ENCODE measurements around the gene CNRIP1. TPM values are rescaled to one million over a fixed set of nuclear protein-coding genes. Genes with fewer than 3 reads are reported as not detected.

Gene CNRIP1
- total RNA-seq (1 to 10 TPM in 5 of 6 donors, under 1 TPM in 1; 0.85 to 4.8 (median 2.1) TPM), polyA plus RNA-seq (1 to 10 TPM; 3.7 to 6.4 TPM)

DNA sequence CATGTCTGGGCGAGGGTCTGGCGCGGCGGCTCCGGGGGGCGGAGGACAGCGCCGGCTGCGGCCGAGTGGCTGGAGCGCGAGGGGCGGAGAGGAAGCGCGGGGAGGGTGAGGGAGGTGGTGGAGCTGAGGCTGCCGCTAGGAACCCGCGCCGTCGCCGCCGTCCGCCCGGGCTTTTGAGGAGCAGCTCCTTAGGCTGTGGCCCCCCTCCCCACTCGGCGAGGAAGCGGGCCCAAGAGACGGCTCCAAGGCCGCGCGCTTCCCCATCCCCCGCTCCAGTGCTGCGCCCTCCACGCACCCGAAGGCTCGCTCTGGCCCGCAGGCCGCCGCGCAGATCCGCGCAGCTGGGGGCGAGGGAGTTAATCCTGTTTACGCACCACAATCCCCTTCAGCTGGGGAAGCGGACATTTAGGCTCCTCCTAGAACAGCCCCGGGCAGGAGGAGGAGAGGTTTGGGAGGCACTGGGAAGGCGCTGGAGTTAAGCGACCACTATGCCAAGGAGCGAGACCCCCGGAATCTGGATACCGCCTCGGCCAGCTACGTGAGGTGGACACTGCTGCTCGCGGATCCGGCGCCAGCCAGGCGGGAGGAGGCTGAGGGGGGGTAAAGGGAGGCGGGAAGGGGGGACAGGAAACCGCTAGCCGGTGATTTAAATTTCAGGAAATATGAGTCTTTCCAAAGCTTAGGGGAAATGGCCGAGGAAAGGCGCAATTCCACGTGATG, at the start of gene CNRIP1:
Gene CNRIP1 (minus strand): TSS at position 552 of the 720 bp plus-strand sequence. CDS start 549 bp downstream, at position 3.
- Histone ChIP-seq H3K27ac (peak within 1 kb of the TSS; percentile 20 to 73 (median 64)), H3K36me3 (no peaks in the 10 kb centered on the region), H3K27me3 (peaks cover 0 to 19% (median 2%) of the 10 kb centered on the region in 4 donors), H3K9me3 (no peaks in the 10 kb centered on the region), H3K4me1 (peaks cover 0 to 6% (median 0%) of the 10 kb centered on the region in 3 donors), H3K4me3 (peak within 1 kb of the TSS; percentile 27 to 54 (median 40))
- intact Hi-C loops (cut with DNase I), result no loop called here
- FAIRE-seq (no peak), ATAC-seq (peak; percentile 47 to 82 (median 74)), DNase-seq (peak; percentile 15 to 72 (median 36))
- no peak for TF ChIP-seq CTCF (IDR thresholded peaks at IDR 0.05)
- WGBS, 2 donors, result 0 to 1% methylated on average over 38 to 64 of the region's 64 CpGs

DNA sequence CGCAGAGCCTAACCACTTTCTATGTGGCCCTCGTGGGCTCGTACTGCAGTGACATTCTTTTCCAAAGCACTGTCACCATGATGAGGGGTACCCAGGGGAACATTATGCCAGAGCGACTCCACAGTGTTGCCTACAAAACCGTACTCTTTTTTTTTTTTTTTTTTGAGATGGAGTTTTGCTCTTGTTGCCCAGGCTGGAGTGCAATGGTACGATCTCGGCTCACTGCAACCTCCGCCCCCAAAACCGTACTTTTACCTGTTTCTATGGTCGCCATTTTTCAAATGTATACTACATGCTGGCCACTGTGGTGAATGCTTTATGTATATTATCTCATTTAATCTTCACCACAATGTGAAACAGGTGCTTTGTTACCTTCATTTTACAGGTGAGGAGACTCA, 49.6 kb upstream of the CNRIP1 start:
- no peaks in the 10 kb centered on the region for H3K9me3 ChIP-seq
- TF ChIP-seq CTCF (IDR thresholded peaks at IDR 0.05), result no peak
- DNase-seq (no peak), FAIRE-seq (no peak), ATAC-seq (no peak)
- no peaks in the 10 kb centered on the region for H3K27me3 ChIP-seq
- peaks cover 0 to 11% (median 0%) of the 10 kb centered on the region in 3 donors for H3K4me1 ChIP-seq
- no peak overlapping the region for H3K4me3 ChIP-seq
- 80 to 85% methylated on average over 10 of the region's 10 CpGs for WGBS, 2 donors
- intact Hi-C loops (cut with DNase I), result no loop called here
- no peaks in the 10 kb centered on the region for H3K36me3 ChIP-seq
- H3K27ac ChIP-seq, result no peak overlapping the region

GRCh38 chr2:68368654-68369336, 49.0 kb upstream of the CNRIP1 start:
- WGBS, 2 donors, result 79 to 80% methylated on average over 6 of the region's 6 CpGs
- FAIRE-seq (no peak), DNase-seq (no peak), ATAC-seq (no peak)
- TF ChIP-seq CTCF (IDR thresholded peaks at IDR 0.05), result no peak
- intact Hi-C loops (cut with DNase I), result no loop called here
- Histone ChIP-seq H3K36me3 (no peaks in the 10 kb centered on the region), H3K9me3 (no peaks in the 10 kb centered on the region), H3K4me1 (peaks cover 0 to 11% (median 0%) of the 10 kb centered on the region in 3 donors), H3K4me3 (no peak overlapping the region), H3K27me3 (no peaks in the 10 kb centered on the region), H3K27ac (no peak overlapping the region)

DNA sequence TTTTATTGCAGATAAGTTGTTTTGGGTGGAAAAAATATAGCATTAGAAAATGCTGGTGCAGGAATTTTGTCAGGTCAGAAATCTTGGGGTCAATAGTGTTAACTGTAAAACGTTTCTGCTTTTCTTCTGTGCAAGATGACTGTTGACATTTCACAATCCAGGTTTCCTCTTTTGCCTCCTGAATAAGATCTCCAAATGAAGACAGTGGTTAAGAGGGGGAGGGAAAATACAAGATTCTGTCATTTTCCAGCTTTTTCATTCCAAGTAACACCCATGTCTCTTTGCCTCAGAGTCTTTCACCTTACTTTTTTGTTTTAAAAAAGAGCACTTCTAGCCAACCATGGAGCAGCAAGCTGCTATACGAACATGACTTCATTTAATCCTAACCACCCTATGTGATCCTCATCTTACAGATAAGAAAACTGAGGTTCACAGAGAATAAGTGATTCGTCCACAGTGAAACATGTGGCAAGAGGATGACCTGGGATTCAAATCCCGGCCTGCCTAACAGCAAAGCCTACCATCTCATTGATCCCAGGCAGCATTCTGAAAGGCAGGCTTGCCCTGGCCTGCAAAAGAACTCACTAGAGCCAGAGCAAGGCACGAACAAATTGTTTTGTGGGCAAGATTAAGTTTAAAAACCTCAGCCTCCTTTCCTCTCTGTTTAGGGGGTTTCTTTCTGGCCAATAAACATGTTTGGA, 48.4 kb upstream of the CNRIP1 start:
- WGBS, 2 donors, result 63 to 66% methylated on average over 5 of the region's 5 CpGs
- no peak overlapping the region for H3K27ac ChIP-seq

More for the DNA sequence above, 48.4 kb upstream of the CNRIP1 start:
- TF ChIP-seq CTCF (IDR thresholded peaks at IDR 0.05), result no peak
- ATAC-seq (peak in 1 of 4 donors; percentile 36), FAIRE-seq (no peak), DNase-seq (no peak)
- H3K4me1 ChIP-seq, result peaks cover 0 to 11% (median 0%) of the 10 kb centered on the region in 3 donors
- intact Hi-C loops (cut with DNase I), result no loop called here
- H3K27me3 ChIP-seq, result no peaks in the 10 kb centered on the region
- peak overlapping the region in 1 of 4 donors; percentile 26 for H3K4me3 ChIP-seq
- no peaks in the 10 kb centered on the region for H3K9me3 ChIP-seq
- no peaks in the 10 kb centered on the region for H3K36me3 ChIP-seq

All from pancreas (tissue), 10 donors.